H9 (cell line): ENCODE data around the gene MAJIN. TPM values are rescaled to one million over a fixed set of nuclear protein-coding genes. Genes with fewer than 3 reads are reported as not detected.

Source experiments
- DNase-seq: peaks from one replicate; pipeline ENCODE4 v3.0.0-alpha.2; 2017
- H2AFZ ChIP-seq: one replicate; pipeline ENCODE4 v1.6.1; 2013; ENCODE audit warnings: mild to moderate bottlenecking, low read length, control low read depth, moderate library complexity
- H2AK5ac ChIP-seq: 2 replicates; pipeline ENCODE4 v1.6.1; 2013; ENCODE audit warnings: low read length, control low read depth, mixed read lengths; ENCODE audit not compliant: insufficient read length
- H2BK120ac ChIP-seq: one replicate; pipeline ENCODE4 v1.6.1; 2013; ENCODE audit warnings: low read depth, mild to moderate bottlenecking, low read length, control low read depth, inconsistent platforms; ENCODE audit not compliant: poor library complexity, severe bottlenecking
- H2BK12ac ChIP-seq: 2 replicates; pipeline ENCODE4 v1.6.1; 2013; ENCODE audit warnings: low read length, control low read depth, mixed read lengths, low read depth; ENCODE audit not compliant: insufficient read length
- H2BK15ac ChIP-seq: 2 replicates; pipeline ENCODE4 v1.6.1; 2013; ENCODE audit warnings: low read depth, low read length, control low read depth
- H2BK20ac ChIP-seq: one replicate; pipeline ENCODE4 v1.6.1; 2013; ENCODE audit warnings: low read depth, mild to moderate bottlenecking, low read length, control low read depth, inconsistent platforms; ENCODE audit not compliant: poor library complexity, severe bottlenecking
- H2BK5ac ChIP-seq: 2 replicates; pipeline ENCODE4 v1.6.1; 2013; ENCODE audit warnings: low read length, control low read depth, mixed read lengths; ENCODE audit not compliant: insufficient read length
- H3K14ac ChIP-seq: 2 replicates; pipeline ENCODE4 v1.6.1; 2013; ENCODE audit warnings: low read length, control low read depth; ENCODE audit not compliant: insufficient read depth
- H3K18ac ChIP-seq: 2 replicates; pipeline ENCODE4 v1.6.1; 2013; ENCODE audit warnings: low read depth, mild to moderate bottlenecking, mixed read lengths, low read length, control low read depth; ENCODE audit not compliant: insufficient read length
- H3K23ac ChIP-seq: 2 replicates; pipeline ENCODE4 v1.6.1; 2013; ENCODE audit warnings: low read length, control low read depth, mixed read lengths, low read depth; ENCODE audit not compliant: insufficient read length
- H3K23me2 ChIP-seq: 2 replicates; pipeline ENCODE4 v1.6.1; 2013; ENCODE audit warnings: low read depth, mild to moderate bottlenecking, mixed read lengths, low read length, control low read depth; ENCODE audit not compliant: insufficient read length, poor library complexity, severe bottlenecking
- H3K27ac ChIP-seq: 2 replicates; pipeline ENCODE4 v1.5.1; 2013; ENCODE audit warnings: low read length, control low read depth, mixed read lengths, low read depth; ENCODE audit not compliant: insufficient read length
- H3K27me3 ChIP-seq: 2 replicates; pipeline ENCODE4 v1.6.1; 2013; ENCODE audit warnings: low read length, control low read depth, inconsistent platforms; ENCODE audit not compliant: insufficient read depth
- H3K4ac ChIP-seq: 2 replicates; pipeline ENCODE4 v1.6.1; 2013; ENCODE audit warnings: low read depth, mild to moderate bottlenecking, control low read depth, inconsistent platforms, low read length, moderate library complexity
- H3K4me1 ChIP-seq: 2 replicates; pipeline ENCODE4 v1.6.1; 2013; ENCODE audit warnings: low read length, control low read depth, inconsistent platforms; ENCODE audit not compliant: insufficient read depth
- H3K4me2 ChIP-seq: 2 replicates; pipeline ENCODE4 v1.6.1; 2013; ENCODE audit warnings: low read length, control low read depth, mixed read lengths; ENCODE audit not compliant: insufficient read length, insufficient read depth
- H3K56ac ChIP-seq: 2 replicates; pipeline ENCODE4 v1.6.1; 2013; ENCODE audit warnings: low read depth, mild to moderate bottlenecking, mixed read lengths, low read length, control low read depth; ENCODE audit not compliant: insufficient read length
- H3K79me1 ChIP-seq: 2 replicates; pipeline ENCODE4 v1.6.1; 2013; ENCODE audit warnings: low read depth, mild to moderate bottlenecking, moderate library complexity, low read length, control low read depth, inconsistent platforms; ENCODE audit not compliant: insufficient read depth, poor library complexity, severe bottlenecking
- H3K79me2 ChIP-seq: 2 replicates; pipeline ENCODE4 v1.6.1; 2013; ENCODE audit warnings: low read length, control low read depth, inconsistent platforms; ENCODE audit not compliant: insufficient read depth
- H3K9ac ChIP-seq: 2 replicates; pipeline ENCODE4 v1.6.1; 2013; ENCODE audit warnings: low read length, control low read depth, mixed read lengths; ENCODE audit not compliant: insufficient read length; ENCODE audit errors: extremely low read depth
- H3K9me3 ChIP-seq: one replicate; pipeline ENCODE4 v1.6.1; 2013; ENCODE audit warnings: low read depth, low read length, inconsistent platforms; ENCODE audit not compliant: control insufficient read depth
- H3T11ph ChIP-seq: one replicate; pipeline ENCODE4 v1.6.1; 2013; ENCODE audit warnings: mild to moderate bottlenecking, low read length, control low read depth, inconsistent platforms
- H4K20me1 ChIP-seq: one replicate; pipeline ENCODE4 v1.6.1; 2013; ENCODE audit not compliant: control insufficient read depth, insufficient read length, insufficient read depth
- H4K5ac ChIP-seq: 2 replicates; pipeline ENCODE4 v1.6.1; 2013; ENCODE audit warnings: low read depth, mild to moderate bottlenecking, mixed read lengths, low read length, control low read depth; ENCODE audit not compliant: insufficient read length
- H4K8ac ChIP-seq: replicated peaks from 2 replicates; pipeline ENCODE4 v1.6.1; 2013; ENCODE audit warnings: low read length, control low read depth, mixed read lengths, low read depth; ENCODE audit not compliant: insufficient read length
- H4K91ac ChIP-seq: 2 replicates; pipeline ENCODE4 v1.6.1; 2013; ENCODE audit warnings: low read depth, mild to moderate bottlenecking, moderate library complexity, mixed read lengths, low read length, control low read depth; ENCODE audit not compliant: insufficient read length
- H3K27ac Mint-ChIP-seq, 3 experiments: 2 replicates in 2 of 3; 3 replicates in 1 of 3; pipeline ENCODE4 v1.8.0; 2020 to 2021; ENCODE audit warnings: mixed read lengths in 3 of 3, mild to moderate bottlenecking in 1 of 3, moderate library complexity in 1 of 3
- H3K27me3 Mint-ChIP-seq: 2 replicates; pipeline ENCODE4 v1.8.0; 2021; ENCODE audit warnings: low read depth, mild to moderate bottlenecking, moderate library complexity, mixed read lengths
- H3K36me3 Mint-ChIP-seq, 3 experiments: 2 replicates in 2 of 3; 3 replicates in 1 of 3; pipeline ENCODE4 v1.8.0; 2020 to 2021; ENCODE audit warnings: low read depth in 3 of 3, mixed read lengths in 3 of 3; ENCODE audit not compliant: insufficient read depth in 1 of 3
- H3K4me1 Mint-ChIP-seq, 2 experiments: 2 replicates each; pipeline ENCODE4 v1.8.0; 2020; ENCODE audit warnings: mixed read lengths in 2 of 2
- H3K4me3 Mint-ChIP-seq, 2 experiments: 2 replicates in 1 of 2; 3 replicates in 1 of 2; pipeline ENCODE4 v1.8.0; 2020 to 2021; ENCODE audit warnings: mild to moderate bottlenecking in 2 of 2, mixed read lengths in 2 of 2, moderate library complexity in 1 of 2
- H3K9me3 Mint-ChIP-seq, 2 experiments: 2 replicates in 1 of 2; 3 replicates in 1 of 2; pipeline ENCODE4 v1.8.0; 2020; ENCODE audit warnings: mild to moderate bottlenecking in 2 of 2, mixed read lengths in 2 of 2, moderate library complexity in 1 of 2
- WGBS: extraction: QIAGEN DNeasy Blood & Tissue Kit; methylation state at CpG from one replicate; pipeline ENCODE4 v1.1.7; 2013; ENCODE audit warnings: missing lambda C conversion rate, low lambda C conversion rate, mixed read lengths; ENCODE audit not compliant: insufficient read length; ENCODE audit errors: extremely low coverage; 5-methylcytosine and 5-hydroxymethylcytosine counted together
- total RNA-seq: library from RNA; stranded (reverse); gene quantifications from 2 replicates; pipeline ENCODE4 v1.2.1, GENCODE V29; 2021
- TF ChIP-seq, protein P1 (sequence below): fragments of 200-600 bp; sonication (generic); conservative IDR thresholded peaks from 3 replicates; pipeline ENCODE4 v1.8.0; 2021; ENCODE audit warnings: antibody characterized with exemption, mild to moderate bottlenecking

The MAJIN gene
- total RNA-seq, 1 experiment from 2014 or later: not detected

DNA sequence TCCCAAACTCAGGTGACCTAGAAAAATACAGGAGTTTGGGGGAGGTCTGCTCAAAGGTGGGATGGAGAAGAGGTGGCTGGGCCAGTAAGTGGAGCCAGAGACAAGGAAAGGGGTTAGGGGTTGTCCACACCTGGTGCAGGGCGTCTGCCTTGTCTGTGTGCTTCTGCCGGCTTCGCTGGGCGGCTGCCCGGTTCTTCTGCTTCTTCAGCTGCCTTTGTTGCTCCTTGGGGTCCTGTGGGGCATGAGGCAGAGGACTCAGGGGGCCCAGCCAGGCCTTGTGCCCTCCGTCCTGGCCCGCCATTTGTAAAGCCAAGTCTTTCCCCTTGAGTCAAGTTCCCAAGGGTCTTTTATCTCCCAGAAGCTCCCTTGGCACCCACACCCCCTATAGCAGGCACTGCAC is 22.4 kb upstream of the MAJIN start:
- TF ChIP-seq, protein P1, sequence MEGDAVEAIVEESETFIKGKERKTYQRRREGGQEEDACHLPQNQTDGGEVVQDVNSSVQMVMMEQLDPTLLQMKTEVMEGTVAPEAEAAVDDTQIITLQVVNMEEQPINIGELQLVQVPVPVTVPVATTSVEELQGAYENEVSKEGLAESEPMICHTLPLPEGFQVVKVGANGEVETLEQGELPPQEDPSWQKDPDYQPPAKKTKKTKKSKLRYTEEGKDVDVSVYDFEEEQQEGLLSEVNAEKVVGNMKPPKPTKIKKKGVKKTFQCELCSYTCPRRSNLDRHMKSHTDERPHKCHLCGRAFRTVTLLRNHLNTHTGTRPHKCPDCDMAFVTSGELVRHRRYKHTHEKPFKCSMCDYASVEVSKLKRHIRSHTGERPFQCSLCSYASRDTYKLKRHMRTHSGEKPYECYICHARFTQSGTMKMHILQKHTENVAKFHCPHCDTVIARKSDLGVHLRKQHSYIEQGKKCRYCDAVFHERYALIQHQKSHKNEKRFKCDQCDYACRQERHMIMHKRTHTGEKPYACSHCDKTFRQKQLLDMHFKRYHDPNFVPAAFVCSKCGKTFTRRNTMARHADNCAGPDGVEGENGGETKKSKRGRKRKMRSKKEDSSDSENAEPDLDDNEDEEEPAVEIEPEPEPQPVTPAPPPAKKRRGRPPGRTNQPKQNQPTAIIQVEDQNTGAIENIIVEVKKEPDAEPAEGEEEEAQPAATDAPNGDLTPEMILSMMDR: no peak
- Histone ChIP-seq H4K8ac (no peak overlapping the region), H3K4me2 (no peak overlapping the region), H3K4ac (no peak overlapping the region), H4K5ac (no peak overlapping the region), H2BK12ac (no peak overlapping the region), H3K27me3 (no peaks in the 10 kb centered on the region), H3K27ac (no peak overlapping the region), H3K79me1 (no peaks in the 10 kb centered on the region), H2AK5ac (no peak overlapping the region), H3K9me3 (no peaks in the 10 kb centered on the region), H3K23me2 (no peaks in the 10 kb centered on the region), H4K20me1 (no peaks in the 10 kb centered on the region), H3K4me1 (peaks cover 4% of the 10 kb centered on the region; the same call in 1 of the 2 replicates), H3T11ph (no peak overlapping the region), H4K91ac (no peak overlapping the region), H3K14ac (no peak overlapping the region), H2BK120ac (no peak overlapping the region), H3K23ac (no peak overlapping the region), H2BK20ac (no peak overlapping the region), H2BK15ac (no peak overlapping the region), H2BK5ac (no peak overlapping the region), H3K56ac (no peak overlapping the region), H3K18ac (no peak overlapping the region), H3K79me2 (no peaks in the 10 kb centered on the region), H3K9ac (no peak overlapping the region), H2AFZ (no peak overlapping the region)
- H3K27me3 Mint-ChIP-seq: no peaks in the 10 kb centered on the region; the same call in 1 of the 2 replicates
- H3K9me3 Mint-ChIP-seq: no peaks in the 10 kb centered on the region
- no peak overlapping the region for H3K27ac Mint-ChIP-seq
- no CpG with 5 or more reads among the region's 7 CpGs for WGBS
- no peak overlapping the region; a peak in 1 of 5 replicates for H3K4me3 Mint-ChIP-seq
- peaks cover 17 to 21% of the 10 kb centered on the region in 2 experiments for H3K4me1 Mint-ChIP-seq
- H3K36me3 Mint-ChIP-seq: no peaks in the 10 kb centered on the region
- DNase-seq: no peak
